Endodermal cell (in vitro differentiated cells): ENCODE data around the gene CCM2. TPM values are rescaled to one million over a fixed set of nuclear protein-coding genes. Genes with fewer than 3 reads are reported as not detected.

Experiments
- DNase-seq: peaks from one replicate; pipeline ENCODE4 v3.0.0-alpha.2; 2017
- H3K27ac ChIP-seq: 2 replicates; pipeline ENCODE4 v1.5.1; 2013; ENCODE audit warnings: mild to moderate bottlenecking, low read depth, low read length, moderate library complexity
- H3K27me3 ChIP-seq: 2 replicates; pipeline ENCODE4 v1.6.1; 2013; ENCODE audit warnings: mild to moderate bottlenecking, low read length, moderate library complexity; ENCODE audit not compliant: insufficient read depth, control insufficient read depth, poor library complexity, severe bottlenecking
- H3K36me3 ChIP-seq: 2 replicates; pipeline ENCODE4 v1.7.0; 2013; ENCODE audit warnings: mild to moderate bottlenecking, low read length, moderate library complexity; ENCODE audit not compliant: control insufficient read depth, insufficient read depth
- H3K4me1 ChIP-seq: one replicate; pipeline ENCODE4 v1.7.0; 2013; ENCODE audit warnings: low read length; ENCODE audit not compliant: control insufficient read depth, insufficient read depth
- H3K4me3 ChIP-seq: 2 replicates; pipeline ENCODE4 v1.5.1; 2013; ENCODE audit warnings: mild to moderate bottlenecking, low read length, moderate library complexity
- H3K9ac ChIP-seq: 2 replicates; pipeline ENCODE4 v1.6.1; 2013; ENCODE audit warnings: mild to moderate bottlenecking, low read length, moderate library complexity; ENCODE audit not compliant: poor library complexity, severe bottlenecking; ENCODE audit errors: extremely low read depth
- H3K9me3 ChIP-seq: 2 replicates; pipeline ENCODE4 v1.6.1; 2013; ENCODE audit warnings: mild to moderate bottlenecking, low read length, moderate library complexity; ENCODE audit not compliant: control insufficient read depth
- H3K27ac Mint-ChIP-seq: 2 replicates; pipeline ENCODE4 v1.8.0; 2020; ENCODE audit warnings: mixed read lengths
- H3K27me3 Mint-ChIP-seq: 2 replicates; pipeline ENCODE4 v1.8.0; 2021; ENCODE audit warnings: mild to moderate bottlenecking, mixed read lengths; ENCODE audit not compliant: insufficient read depth
- H3K36me3 Mint-ChIP-seq: 2 replicates; pipeline ENCODE4 v1.8.0; 2020; ENCODE audit warnings: low read depth, mixed read lengths
- H3K4me1 Mint-ChIP-seq: 2 replicates; pipeline ENCODE4 v1.8.0; 2020; ENCODE audit warnings: mixed read lengths
- H3K4me3 Mint-ChIP-seq: 2 replicates; pipeline ENCODE4 v1.8.0; 2020; ENCODE audit warnings: mild to moderate bottlenecking, moderate library complexity, mixed read lengths
- H3K9me3 Mint-ChIP-seq: 2 replicates; pipeline ENCODE4 v1.8.0; 2020; ENCODE audit warnings: mild to moderate bottlenecking, mixed read lengths
- CTCF ChIP-seq: fragments of 200-600 bp; sonication (generic); conservative IDR thresholded peaks from 2 replicates; pipeline ENCODE4 v1.5.0; 2021; ENCODE audit warnings: antibody characterized with exemption, mild to moderate bottlenecking
- WGBS, 2 experiments: methylation state at CpG; one replicate each; pipeline versions ENCODE4 v1.1.5 to v1.1.7; 2013; ENCODE audit warnings: missing lambda C conversion rate in 2 of 2, mixed read lengths in 1 of 2; ENCODE audit not compliant: insufficient coverage in 1 of 2, insufficient read length in 1 of 2; 5-methylcytosine and 5-hydroxymethylcytosine counted together
- total RNA-seq, 2 donors: library from RNA; stranded (reverse); fragmentation: NEBNext Ultra II Directional in 1 of 2; extraction: Animal tissue kit (Norgen Biotek cat#: 25700) in 1 of 2; gene quantifications; 2 replicates in 1 of 2; 3 replicates in 1 of 2; pipeline ENCODE4 v1.2.1, GENCODE V29; 2021

The CCM2 gene
- total RNA-seq, 2 donors from 2014 or later = 37.4 to 38.1 TPM

DNA sequence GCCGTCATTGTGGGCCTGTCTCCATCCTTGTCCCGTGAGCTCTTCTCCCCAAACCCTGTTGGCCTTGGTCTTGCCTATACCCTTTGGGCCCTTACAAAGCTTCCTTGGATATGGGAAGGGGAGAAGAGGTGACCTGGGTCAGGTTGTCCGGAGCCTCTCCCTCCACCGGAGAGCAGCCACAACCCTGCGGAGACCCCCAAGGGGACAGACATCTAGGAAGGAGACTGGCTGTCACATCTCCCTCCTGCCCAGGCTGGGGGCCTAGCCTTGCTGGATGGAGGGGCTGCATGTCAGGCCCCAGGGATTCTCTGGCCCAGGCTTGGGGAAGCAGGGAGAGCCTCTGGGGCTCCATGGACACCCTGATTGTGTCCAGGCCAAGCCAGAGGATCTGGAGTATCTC lies 76.9 kb downstream of the CCM2 start:
- no peaks in the 10 kb centered on the region for H3K4me1 ChIP-seq
- no peaks in the 10 kb centered on the region for H3K9me3 ChIP-seq
- TF ChIP-seq CTCF = no peak
- Mint-ChIP-seq H3K27ac (no peak overlapping the region), H3K9me3 (no peaks in the 10 kb centered on the region), H3K4me3 (no peak overlapping the region), H3K4me1 (no peaks in the 10 kb centered on the region), H3K27me3 (no peaks in the 10 kb centered on the region), H3K36me3 (peaks cover 34% of the 10 kb centered on the region)
- no peak overlapping the region for H3K4me3 ChIP-seq
- WGBS, 2 experiments = 91 to 100% methylated on average over 2 to 5 of the region's 5 CpGs
- peaks cover 35% of the 10 kb centered on the region for H3K36me3 ChIP-seq
- H3K9ac ChIP-seq = no peak overlapping the region
- no peak overlapping the region for H3K27ac ChIP-seq
- no peaks in the 10 kb centered on the region for H3K27me3 ChIP-seq
- peak; percentile 30 for DNase-seq

- H3K4me1 ChIP-seq = no peaks in the 10 kb centered on the region
- H3K4me3 ChIP-seq = no peak overlapping the region
- WGBS, 2 experiments = 85 to 96% methylated on average over 9 of the region's 9 CpGs
- H3K9me3 ChIP-seq = no peaks in the 10 kb centered on the region
- no peak overlapping the region for H3K27ac ChIP-seq
- no peak overlapping the region for H3K9ac ChIP-seq
- Mint-ChIP-seq H3K27ac (no peak overlapping the region), H3K36me3 (peaks cover 33% of the 10 kb centered on the region), H3K9me3 (no peaks in the 10 kb centered on the region), H3K27me3 (no peaks in the 10 kb centered on the region), H3K4me3 (no peak overlapping the region), H3K4me1 (no peaks in the 10 kb centered on the region)
- H3K36me3 ChIP-seq = peaks cover 29% of the 10 kb centered on the region
- H3K27me3 ChIP-seq = no peaks in the 10 kb centered on the region
- no peak for DNase-seq
- TF ChIP-seq CTCF = no peak
Observed at GRCh38 chr7:45077579-45077978, 77.6 kb downstream of the CCM2 start.

DNA sequence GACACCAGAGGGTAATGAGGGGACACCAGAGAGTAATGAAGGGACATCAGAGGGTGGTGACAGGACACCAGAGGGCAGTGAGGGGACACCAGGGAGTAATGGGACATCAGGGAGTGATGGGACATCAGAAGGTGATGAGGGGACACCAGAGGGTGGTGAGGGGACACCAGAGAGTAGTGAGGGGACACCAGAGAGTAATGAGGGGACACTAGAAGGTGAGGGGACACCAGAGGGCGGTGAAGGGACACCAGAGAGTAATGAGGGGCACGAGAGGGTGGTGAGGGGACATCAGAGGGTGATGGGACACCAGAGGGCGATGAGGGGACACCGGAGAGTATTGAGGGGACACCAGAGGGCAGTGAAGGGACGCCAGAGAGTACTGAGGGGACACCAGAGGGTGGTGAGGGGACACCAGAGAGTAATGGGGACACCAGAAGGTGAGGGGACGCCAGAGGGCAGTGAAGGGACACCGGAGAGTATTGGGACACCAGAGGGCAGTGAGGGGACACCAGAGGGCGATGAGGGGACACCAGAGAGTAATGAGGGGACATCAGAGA lies 78.2 kb downstream of the CCM2 start:
- TF ChIP-seq CTCF = peak; percentile 20
- Mint-ChIP-seq H3K4me3 (no peak overlapping the region), H3K27ac (no peak overlapping the region), H3K4me1 (no peaks in the 10 kb centered on the region), H3K36me3 (peaks cover 27% of the 10 kb centered on the region), H3K27me3 (no peaks in the 10 kb centered on the region), H3K9me3 (no peaks in the 10 kb centered on the region)
- H3K36me3 ChIP-seq = peaks cover 25% of the 10 kb centered on the region
- no peaks in the 10 kb centered on the region for H3K9me3 ChIP-seq
- no peaks in the 10 kb centered on the region for H3K27me3 ChIP-seq
- H3K4me1 ChIP-seq = no peaks in the 10 kb centered on the region
- H3K27ac ChIP-seq = no peak overlapping the region
- H3K4me3 ChIP-seq = no peak overlapping the region
- H3K9ac ChIP-seq = no peak overlapping the region
- peak; percentile 57 for DNase-seq
- 94 to 96% methylated on average over 8 of the region's 8 CpGs for WGBS, 2 experiments
